OCI-LY3 (cell line): ENCODE measurements around the gene RAB11FIP4.

Experiments used
- CTCF ChIP-seq: fragments of 200-600, 300-600 bp; sonication (generic); IDR thresholded peaks from 2 replicates; pipeline ENCODE4 v1.5.1; 2014; ENCODE audit warnings: antibody characterized with exemption, low read length, low read depth
- EZH2phosphoT487 ChIP-seq: fragments of 200-600 bp; shearing (Covaris generic); IDR thresholded peaks from 2 replicates; pipeline ENCODE4 v1.6.1; 2018; ENCODE audit warnings: antibody characterized with exemption, mixed run types, low read depth

GRCh38 chr17:31428111-31428510 is 36.6 kb downstream of the RAB11FIP4 start:
- TF ChIP-seq CTCF (no peak), EZH2phosphoT487 (no peak)
